Type B pancreatic cell (in vitro differentiated cells): ENCODE data around the gene ENDOD1. TPM values are rescaled to one million over a fixed set of nuclear protein-coding genes. Genes with fewer than 3 reads are reported as not detected.

Experiments used
- DNase-seq: peaks from one replicate; pipeline ENCODE4 v3.0.0; 2021; ENCODE audit warnings: mixed read lengths; ENCODE audit not compliant: unreplicated experiment; ENCODE audit errors: extremely low spot score
- H3K27ac Mint-ChIP-seq: 2 replicates; pipeline ENCODE4 v1.8.0; 2021; ENCODE audit warnings: mild to moderate bottlenecking, mixed read lengths
- H3K27me3 Mint-ChIP-seq: 2 replicates; pipeline ENCODE4 v1.8.0; 2021; ENCODE audit warnings: mixed read lengths
- H3K36me3 Mint-ChIP-seq: 2 replicates; pipeline ENCODE4 v1.8.0; 2021; ENCODE audit warnings: mixed read lengths
- H3K4me1 Mint-ChIP-seq: one replicate; pipeline ENCODE4 v1.8.0; 2021; ENCODE audit warnings: mixed read lengths; ENCODE audit not compliant: unreplicated experiment
- H3K4me3 Mint-ChIP-seq: 2 replicates; pipeline ENCODE4 v1.8.0; 2021; ENCODE audit warnings: mild to moderate bottlenecking, mixed read lengths
- H3K9me3 Mint-ChIP-seq: 2 replicates; pipeline ENCODE4 v1.8.0; 2021; ENCODE audit warnings: mixed read lengths
- CTCF ChIP-seq: fragments of 200-600 bp; sonication (generic); conservative IDR thresholded peaks from 2 replicates; pipeline ENCODE4 v1.5.0; 2021; ENCODE audit warnings: antibody characterized with exemption, mild to moderate bottlenecking
- total RNA-seq: library from RNA; stranded (reverse); gene quantifications from 2 replicates; pipeline ENCODE4 v1.2.1, GENCODE V29; 2021; ENCODE audit warnings: low replicate concordance

The ENDOD1 gene
- total RNA-seq, 1 donor from 2014 or later: 12.0 TPM

GRCh38 chr11:95050595-95051202 lies 38.9 kb upstream of the ENDOD1 start:
- Mint-ChIP-seq H3K4me1 (no peaks in the 10 kb centered on the region), H3K27ac (no peak overlapping the region), H3K9me3 (peaks cover 3% of the 10 kb centered on the region), H3K27me3 (peaks cover 17% of the 10 kb centered on the region), H3K36me3 (no peaks in the 10 kb centered on the region), H3K4me3 (no peak overlapping the region)
- DNase-seq: no peak
- no peak for TF ChIP-seq CTCF

GRCh38 chr11:95054356-95054755 lies 35.3 kb upstream of the ENDOD1 start:
- H3K4me3 Mint-ChIP-seq: no peak overlapping the region
- peaks cover 3% of the 10 kb centered on the region for H3K9me3 Mint-ChIP-seq
- H3K36me3 Mint-ChIP-seq: no peaks in the 10 kb centered on the region
- H3K27ac Mint-ChIP-seq: no peak overlapping the region
- TF ChIP-seq CTCF: no peak
- H3K4me1 Mint-ChIP-seq: no peaks in the 10 kb centered on the region
- H3K27me3 Mint-ChIP-seq: peaks cover 11% of the 10 kb centered on the region
- DNase-seq: no peak

GRCh38 chr11:95055283-95055897 lies 34.3 kb upstream of the ENDOD1 start:
- no peak overlapping the region for H3K27ac Mint-ChIP-seq
- no peak for TF ChIP-seq CTCF
- H3K36me3 Mint-ChIP-seq: no peaks in the 10 kb centered on the region
- H3K9me3 Mint-ChIP-seq: peaks cover 3% of the 10 kb centered on the region
- H3K27me3 Mint-ChIP-seq: peaks cover 11% of the 10 kb centered on the region
- no peak for DNase-seq
- H3K4me3 Mint-ChIP-seq: no peak overlapping the region
- H3K4me1 Mint-ChIP-seq: no peaks in the 10 kb centered on the region

GRCh38 chr11:95057959-95058358 lies 31.7 kb upstream of the ENDOD1 start:
- no peak overlapping the region for H3K27ac Mint-ChIP-seq
- DNase-seq: no peak
- no peak for TF ChIP-seq CTCF
- no peaks in the 10 kb centered on the region for H3K4me1 Mint-ChIP-seq
- no peaks in the 10 kb centered on the region for H3K9me3 Mint-ChIP-seq
- no peaks in the 10 kb centered on the region for H3K36me3 Mint-ChIP-seq
- no peak overlapping the region for H3K4me3 Mint-ChIP-seq
- H3K27me3 Mint-ChIP-seq: peaks cover 14% of the 10 kb centered on the region

- no peak for TF ChIP-seq CTCF
- no peak overlapping the region for H3K4me3 Mint-ChIP-seq
- no peaks in the 10 kb centered on the region for H3K9me3 Mint-ChIP-seq
- peaks cover 14% of the 10 kb centered on the region for H3K27me3 Mint-ChIP-seq
- no peak for DNase-seq
- H3K27ac Mint-ChIP-seq: no peak overlapping the region
- H3K4me1 Mint-ChIP-seq: no peaks in the 10 kb centered on the region
- H3K36me3 Mint-ChIP-seq: no peaks in the 10 kb centered on the region
Observed at GRCh38 chr11:95058621-95059020, 31.0 kb upstream of the ENDOD1 start.
